GM21786 (cell line): Measurements from ENCODE around the gene DYNLRB2.

Experiments used
- ATAC-seq: cut with Tn5 transposase; IDR thresholded peaks from one replicate; pipeline ENCODE4 v1.9.1; 2021; ENCODE audit not compliant: unreplicated experiment

The DYNLRB2 gene

DNA sequence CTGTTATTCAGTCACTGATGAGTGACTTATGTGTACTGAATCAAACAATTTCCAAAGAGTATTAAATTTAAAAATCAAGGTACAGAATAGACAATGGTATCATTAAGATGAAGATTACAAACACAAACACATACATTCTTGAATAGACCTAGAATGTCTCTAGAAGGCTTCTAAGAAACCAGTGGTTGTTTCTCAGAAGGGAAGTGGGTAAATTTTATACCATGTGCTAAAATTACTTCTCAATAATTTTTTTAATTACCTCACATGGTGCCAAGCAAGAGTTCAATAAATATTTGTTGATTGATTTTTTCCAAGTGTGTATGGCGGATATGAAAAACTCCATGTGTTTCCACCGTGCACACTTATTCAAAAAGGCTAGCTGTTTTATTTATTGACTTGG is 6.4 kb downstream of the DYNLRB2 start:
- ATAC-seq, result no peak

DNA sequence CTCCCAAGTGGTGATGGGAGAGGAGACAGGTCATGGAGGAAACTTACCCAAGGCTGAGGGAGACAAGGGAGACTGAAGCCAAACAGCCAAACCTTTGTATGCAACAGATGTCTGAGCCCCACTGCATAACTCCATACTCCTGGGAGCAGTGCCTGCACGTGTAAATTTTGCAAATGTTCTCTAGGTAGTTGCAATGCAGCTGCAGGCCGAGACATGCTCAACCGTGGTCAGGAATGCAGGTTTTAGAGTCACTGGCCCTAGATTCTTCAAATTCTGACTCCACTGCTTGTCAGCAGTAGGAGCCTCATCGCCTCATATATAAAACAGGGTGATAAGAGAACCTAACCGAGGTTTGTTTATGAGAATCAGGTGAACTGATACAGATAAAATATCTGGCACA is 11.5 kb downstream of the DYNLRB2 start:
- ATAC-seq, result no peak

DNA sequence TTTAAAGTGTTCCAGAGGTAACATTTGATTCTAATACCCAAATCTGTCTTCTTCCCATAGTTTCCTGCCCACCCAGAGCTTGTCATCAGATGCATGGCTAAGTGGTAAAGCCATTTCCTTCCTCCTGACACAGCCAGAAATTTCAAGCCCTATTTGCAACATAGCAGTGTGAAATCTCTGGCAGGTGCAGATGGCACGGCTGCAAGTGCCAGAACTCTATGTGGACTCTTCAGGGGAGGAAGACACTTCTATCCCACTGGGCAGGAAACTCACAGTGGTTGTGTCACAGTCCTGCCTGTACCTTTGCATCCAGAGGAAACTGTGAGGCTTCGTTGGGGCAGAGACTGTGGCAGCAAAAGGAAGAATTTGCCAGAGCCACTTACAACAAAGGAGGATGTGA is 13.2 kb downstream of the DYNLRB2 start:
- no peak for ATAC-seq

DNA sequence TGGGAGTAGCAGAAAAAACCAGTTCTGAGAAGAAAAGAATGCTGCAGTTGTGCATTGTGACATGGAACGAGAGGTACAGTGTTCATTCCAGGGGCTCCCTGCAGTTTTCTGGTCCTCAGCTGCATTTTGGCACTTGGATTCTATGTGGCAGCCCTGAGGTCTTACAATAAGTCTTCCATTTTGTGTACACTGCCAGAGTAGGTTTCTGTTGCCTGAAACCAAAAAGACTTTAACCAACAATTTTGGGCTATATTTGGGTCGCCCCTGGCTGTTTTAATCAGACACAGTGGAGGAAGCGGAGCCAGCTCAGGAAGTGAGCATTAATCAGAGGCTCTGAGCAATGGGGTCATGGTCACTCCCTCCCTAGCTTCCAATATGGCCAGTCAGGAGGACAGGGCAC is 15.7 kb downstream of the DYNLRB2 start:
- ATAC-seq, result no peak

DNA sequence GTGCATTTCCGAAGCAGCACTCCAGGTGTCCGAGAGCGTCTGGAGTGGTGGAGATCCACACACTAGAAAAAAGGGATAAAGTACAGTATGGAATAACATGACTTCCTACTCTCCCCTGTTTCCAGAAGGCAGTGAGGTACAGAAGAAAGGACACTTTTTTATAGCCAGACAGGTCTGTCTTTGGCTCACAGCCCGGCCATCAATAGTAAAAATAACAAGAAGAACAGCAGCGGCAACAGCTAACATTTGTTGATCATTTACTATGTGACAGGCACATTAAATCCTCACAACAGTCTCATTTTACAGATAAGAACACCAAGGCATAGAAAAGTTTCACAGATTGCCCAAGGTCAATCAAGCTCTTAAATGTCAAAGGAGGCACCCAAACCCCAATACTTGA is 16.2 kb downstream of the DYNLRB2 start:
- no peak for ATAC-seq

DNA sequence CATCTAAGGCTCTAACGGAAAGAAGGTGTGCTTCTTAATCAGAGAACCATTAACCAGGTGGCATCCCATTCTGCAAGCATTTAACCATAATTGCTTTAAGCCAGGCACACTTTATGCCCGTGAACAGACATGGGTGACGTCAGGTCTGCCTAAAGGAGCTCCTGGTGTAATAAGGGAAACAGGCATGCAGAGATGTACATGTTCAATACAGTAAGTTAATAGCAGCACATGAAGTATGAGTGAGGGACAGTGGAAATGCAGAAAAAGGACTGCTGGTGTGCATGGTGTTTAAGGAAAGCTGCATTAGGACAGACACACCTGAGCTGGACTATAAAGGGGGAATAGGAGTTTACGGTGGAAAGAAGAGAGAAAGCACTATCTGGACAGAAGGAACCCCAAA is 18.6 kb downstream of the DYNLRB2 start:
- ATAC-seq, result no peak

DNA sequence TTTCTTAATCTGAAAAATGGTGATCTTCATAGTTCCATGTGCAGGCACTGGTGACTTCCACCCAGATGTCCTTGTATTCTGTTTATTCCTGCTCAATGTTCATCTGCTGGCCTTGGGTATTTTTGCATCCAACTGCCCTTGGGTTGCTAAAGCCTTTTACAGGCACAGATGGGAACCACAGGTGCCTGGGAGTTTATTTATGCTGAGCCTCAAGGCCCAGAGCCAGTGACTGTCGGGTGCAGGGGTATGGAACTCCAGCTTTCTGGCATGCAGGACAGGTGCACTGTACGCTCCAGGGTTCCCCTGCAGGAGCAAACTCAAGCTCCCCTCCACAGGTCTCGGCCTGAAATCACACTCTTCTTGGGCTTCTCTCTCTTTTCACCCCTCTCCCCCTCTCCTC is 22.3 kb downstream of the DYNLRB2 start:
- ATAC-seq, result no peak

DNA sequence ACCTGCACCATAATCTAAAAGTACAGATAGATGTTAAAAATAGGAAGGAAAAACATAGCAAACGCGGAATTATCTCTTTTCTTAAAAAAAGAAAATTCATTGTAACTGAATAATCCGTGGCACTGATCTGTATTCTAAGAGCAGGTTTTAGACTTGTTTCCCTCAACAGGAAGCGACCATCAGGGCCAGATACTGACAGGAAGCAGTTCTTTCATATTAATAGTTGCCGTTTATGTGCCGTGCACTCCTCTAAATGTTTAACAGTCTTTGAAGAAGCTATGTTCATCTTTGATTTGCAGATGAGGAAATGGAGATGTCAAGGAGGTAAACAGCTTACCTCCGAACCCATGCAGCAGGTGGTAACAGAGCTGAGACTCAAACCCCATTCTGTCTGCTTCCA is 23.6 kb downstream of the DYNLRB2 start:
- ATAC-seq, result no peak

DNA sequence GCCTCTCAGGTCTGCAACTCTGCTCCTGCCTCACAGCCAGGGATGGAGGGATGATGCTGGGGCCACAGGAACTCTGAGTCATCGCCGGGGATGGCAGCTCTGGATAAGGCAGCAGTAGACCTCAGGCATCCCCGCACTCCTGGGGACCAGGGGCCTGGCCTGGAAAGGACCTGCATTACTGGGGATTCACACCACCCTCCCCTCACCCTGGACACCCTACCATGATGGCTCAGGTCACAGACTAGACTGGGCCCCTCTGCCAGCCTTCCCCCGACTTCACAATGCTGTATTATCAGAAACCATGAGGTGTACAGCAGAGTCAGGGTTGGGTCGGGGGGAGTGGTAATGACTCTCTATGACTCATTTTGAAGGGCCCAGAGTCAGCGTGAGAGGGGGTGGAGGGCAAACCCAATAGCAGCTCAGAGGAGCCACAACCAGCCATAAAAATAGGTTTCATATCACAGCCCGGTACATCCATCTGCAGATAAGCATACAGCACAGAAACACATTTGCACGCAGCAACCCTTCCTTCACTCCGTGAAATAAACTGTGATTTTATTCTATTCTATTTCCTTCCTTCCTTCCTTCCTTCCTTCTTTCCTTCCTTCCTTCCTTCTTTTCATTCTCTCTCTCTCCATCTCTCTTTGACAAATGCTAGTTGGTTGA is 28.8 kb downstream of the DYNLRB2 start:
- ATAC-seq, result no peak

DNA sequence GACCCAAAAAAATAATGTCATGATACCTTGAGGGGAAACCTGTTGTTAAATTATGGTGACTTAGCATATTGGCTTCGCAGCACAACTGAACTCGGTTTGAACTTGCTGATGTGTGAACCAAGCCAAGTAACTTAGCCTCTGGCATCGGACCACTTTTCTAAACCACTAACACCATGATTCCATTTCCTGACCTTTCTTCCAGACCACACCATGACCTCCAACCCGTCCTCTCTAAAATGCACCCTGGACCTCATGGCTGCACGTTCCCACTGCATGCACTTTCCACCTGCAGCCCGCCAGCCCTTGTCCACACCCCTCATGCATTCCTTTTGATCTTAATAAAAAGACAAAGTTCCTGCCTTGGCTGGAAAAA is 29.3 kb downstream of the DYNLRB2 start:
- no peak for ATAC-seq

DNA sequence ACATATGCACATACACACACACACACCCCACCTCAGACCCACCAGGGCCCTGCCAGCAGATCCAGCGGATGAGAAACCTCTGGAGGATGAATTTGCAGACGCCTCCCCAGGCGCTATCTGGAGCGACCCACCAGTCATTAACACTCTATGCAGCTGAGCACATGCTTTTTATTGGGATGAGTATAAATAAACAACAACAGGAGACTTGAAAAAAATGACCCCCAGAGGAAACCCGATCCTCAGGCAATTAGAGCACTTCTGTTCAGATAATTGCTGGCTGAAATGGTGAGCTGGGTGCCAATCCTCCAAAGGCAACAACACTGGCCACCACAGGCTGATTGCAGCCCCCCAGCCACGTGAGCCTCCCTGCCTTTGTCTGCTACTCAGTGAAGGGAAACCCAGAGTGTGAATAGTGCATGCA is 32.9 kb downstream of the DYNLRB2 start:
- ATAC-seq, result no peak

DNA sequence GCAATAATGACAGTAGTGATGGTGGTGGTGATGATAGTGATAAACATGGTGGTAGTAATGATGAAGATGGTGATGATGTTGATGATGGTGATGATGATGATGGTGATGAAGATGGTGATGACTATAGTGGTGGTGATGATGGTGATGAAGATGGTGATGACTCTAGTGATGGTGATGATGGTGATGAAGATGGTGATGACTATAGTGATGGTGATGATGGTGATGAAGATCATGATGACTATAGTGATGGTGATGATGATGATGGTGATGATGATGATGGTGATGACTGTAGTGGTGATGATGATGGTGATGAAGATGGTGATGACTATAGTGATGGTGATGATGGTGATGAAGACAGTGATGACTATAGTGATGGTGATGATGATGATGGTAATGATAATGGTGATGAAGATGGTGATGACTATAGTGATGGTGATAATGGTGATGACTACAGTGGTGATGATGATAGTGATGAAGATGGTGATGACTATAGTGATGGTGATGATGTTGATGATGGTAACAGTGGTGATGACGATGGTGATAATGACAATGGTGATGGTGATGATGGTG is 35.6 kb downstream of the DYNLRB2 start:
- no peak for ATAC-seq

DNA sequence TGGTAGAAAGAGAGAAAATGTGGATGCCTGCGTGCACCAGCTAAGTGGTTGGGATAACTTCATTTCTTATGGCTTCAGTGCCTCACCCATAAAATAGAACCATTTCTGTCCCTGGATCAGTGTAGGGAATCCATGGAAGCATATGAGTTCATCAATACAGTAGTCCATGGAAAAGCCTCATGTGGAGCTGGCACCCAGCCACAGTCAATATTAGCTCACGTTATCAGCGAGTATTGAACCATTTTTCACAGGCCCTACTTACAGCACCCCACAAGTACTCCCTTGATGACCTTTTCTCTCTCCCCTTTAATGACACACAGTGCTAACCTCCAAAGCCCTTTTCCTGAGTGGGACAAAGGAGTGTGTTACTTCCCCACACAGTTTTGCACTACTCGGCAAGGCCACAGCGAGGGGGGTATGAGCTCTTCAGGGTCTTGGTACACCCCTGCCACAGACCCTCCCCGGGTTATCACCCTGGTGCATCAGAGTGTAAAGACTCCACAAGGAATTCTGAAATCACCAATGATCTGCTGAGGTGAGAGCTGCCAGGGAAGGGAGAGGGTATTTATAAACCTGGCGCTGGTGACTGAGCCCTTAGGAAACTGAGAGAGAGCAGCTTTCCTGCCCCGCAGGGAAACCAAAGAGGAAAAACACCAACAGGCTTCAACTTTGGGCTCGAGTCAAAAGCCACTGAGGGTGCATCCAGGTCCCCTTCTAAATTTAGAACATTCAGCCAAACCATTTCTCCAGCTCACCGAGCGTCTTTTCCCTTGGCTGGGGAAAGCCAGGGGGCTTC is 36.9 kb downstream of the DYNLRB2 start:
- no peak for ATAC-seq

DNA sequence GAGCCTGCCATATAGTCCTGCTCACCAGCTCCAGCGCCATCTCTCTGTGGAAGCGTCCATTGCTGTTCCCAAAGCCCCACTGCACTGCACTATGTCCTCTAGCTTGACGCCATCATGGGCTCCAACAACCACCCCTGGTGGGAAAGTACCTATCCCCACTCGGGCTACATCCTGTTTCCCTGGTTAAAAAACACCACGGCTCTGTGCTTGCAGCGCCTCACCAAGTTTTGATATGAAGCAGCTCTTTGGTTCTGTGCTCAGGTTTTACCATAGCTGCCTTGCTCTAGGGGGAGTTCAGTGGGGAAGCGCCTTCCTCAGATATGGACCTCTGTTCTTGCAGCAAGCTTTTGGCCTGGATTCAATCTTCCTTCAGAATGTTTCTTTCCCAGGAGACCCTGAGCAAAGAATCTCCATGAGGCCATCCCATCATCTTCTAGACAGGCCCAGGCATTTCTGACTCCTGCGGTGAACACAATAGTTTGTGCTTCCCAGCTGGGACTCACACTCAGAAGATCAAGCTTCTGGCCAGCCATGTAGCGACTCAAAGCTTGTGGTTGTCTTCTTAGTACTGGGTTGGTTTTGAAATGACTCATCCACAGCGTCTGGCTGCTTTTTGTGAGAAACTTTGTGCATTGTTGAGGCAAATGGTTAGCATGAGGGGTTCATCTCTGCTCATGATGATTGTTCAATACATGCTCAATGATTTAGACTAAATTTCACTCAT is 39.5 kb downstream of the DYNLRB2 start:
- peak; percentile 91 for ATAC-seq

DNA sequence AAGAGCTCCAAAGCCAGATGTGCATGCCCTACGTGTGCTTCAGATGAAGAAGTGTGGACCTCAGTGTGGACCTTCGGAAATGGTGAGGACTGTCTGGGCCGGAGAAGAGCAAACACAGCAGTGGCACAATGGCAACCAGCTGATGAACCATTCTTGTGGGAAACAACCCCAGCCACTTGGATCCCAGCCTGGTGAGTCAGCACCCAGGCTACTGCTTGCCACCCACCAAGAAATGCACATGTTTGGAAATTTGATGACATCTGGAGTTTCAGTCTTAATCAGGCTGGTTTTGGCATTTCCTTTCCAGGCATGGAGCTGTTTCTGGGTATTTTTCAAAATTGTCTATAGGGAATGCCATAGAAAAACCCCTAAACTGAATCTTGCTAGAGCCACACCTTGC is 42.7 kb downstream of the DYNLRB2 start:
- ATAC-seq, result no peak

DNA sequence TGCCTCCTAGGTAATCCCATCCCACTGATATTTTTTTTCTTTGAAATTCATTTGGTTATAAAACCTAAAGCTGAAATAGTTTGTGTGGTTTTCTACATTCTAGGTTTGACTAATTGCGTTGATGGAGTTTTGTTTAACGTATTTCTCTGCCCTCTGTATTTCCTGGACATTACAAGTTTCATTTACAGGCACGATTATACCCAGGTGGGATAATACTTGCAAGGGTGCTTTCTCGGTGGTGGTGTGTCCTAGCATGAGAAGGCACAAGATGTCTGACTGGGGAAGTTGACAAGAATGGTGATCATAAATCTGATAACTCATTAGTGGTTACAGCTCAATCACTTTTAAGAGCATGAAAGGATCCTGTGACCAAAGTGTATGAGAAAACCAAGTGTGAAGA is 45.0 kb downstream of the DYNLRB2 start:
- ATAC-seq, result no peak

DNA sequence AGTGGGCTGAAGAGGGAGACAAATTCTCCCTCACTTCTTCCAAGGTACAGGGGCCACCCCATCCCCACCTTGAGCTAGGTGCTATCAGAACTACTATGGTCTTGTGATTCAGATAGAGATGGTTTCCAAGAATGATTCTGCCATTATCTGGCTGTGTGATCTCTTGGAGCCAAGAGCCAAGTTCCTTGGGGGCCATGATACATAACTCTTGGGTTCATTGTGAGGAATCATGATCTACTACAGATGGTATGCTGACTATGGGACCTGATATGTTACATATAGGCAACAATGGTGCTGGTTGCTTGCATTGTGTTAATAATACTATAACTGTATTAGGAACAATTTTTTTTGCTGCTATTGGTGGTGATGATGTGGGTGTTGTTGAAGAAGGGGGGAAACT is 45.7 kb downstream of the DYNLRB2 start:
- no peak for ATAC-seq

DNA sequence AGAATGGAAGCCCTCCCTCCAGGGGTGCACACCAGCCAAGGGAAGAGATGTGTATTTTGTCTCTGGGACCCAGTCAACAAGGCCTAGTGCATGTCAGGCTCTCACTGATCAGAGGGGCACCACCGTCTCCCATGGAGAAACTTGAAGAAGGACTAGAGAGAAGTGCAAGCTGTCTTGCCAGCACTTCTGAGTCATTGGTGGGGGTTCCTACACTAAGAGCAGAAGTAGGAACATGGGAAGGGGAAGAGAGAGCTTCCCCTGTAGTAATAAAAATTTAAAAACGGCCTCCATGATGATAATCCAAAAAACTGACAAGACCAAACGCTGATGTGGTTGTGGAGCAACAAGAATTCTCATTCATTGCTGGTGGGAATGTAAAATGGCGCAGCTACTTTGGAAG is 46.3 kb downstream of the DYNLRB2 start:
- ATAC-seq, result no peak

DNA sequence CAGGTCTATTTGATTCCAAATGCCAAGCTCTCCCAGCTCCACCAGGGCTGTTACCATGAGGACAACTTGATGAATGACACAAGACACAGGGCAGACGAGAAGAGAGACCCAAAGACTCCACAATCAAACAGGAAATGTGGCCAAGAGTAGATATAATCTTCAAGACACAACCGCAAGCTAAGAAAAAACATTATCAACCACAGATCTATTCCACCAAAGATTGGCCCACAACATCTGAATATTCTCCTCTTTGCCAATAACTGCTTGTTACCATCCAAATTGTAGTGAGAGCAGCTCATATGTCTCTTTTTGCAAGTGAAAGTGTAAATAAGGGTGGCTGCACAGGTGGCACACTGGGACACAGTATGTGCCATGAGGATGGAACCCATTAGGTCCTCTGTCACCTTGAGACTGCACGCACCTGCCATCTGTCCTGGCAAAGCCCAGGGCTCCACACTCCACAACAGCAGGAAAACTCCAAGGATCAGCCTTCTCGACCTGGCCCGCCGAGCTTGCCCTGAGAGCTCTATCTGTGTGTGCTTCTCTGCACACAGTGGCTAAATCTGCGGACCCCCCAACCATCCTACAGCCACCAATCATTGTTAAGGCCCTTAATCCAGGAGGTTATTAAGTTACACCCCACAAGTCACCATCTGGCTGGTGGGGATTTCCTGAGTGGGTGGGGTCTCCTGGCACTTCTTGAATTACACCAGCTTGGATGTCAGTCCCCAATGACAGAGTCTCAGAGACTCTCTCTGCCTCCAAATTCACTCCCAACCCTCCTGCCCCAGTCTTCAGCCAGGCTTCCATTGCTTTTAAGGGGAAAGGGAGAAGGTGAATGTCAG is 50.5 kb downstream of the DYNLRB2 start:
- ATAC-seq, result no peak

DNA sequence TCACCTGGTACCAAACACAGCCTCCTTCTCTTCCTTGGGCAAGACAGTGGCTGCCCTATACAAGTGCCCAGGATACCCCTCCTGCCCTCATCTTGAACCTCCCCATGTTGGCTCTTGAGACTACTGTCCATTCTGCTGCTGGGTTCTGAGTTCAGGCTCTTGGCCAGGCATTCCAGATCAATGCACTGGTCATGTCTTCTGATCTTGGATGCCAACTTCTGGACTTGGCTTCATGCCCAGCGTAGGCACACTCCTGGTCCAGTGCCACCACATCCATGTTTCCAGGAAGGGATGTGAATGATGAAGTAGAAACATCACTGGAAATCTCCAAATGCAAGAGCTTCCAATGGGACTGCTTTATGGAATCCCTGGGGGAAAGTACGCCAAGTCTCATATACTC is 51.5 kb downstream of the DYNLRB2 start:
- ATAC-seq, result no peak

DNA sequence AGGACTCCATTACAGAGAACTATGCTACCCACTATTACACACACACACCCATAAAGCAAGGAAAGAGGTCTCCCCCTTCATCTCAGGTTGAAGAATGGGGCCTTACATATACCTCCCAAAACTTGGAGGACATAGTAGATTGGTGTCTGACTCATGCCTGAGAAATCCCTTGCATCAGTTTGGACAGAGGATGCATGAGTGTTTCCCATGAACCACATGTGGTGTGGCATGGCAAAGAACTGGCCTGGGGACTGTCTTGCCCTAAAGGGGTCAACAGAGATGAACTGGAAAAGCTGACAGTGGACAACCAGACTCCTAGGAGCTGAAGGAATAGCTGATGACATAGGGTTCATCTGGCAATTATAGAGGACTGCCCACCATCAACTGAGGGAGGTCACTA is 54.0 kb downstream of the DYNLRB2 start:
- no peak for ATAC-seq
